H1 (cell line): ENCODE results near the gene SLC27A2. TPM values are rescaled to one million over a fixed set of nuclear protein-coding genes. Genes with fewer than 3 reads are reported as not detected.

Experiments used
- CTCF ChIA-PET: fragments of 300-600 bp; sonication (Branson Sonifier 250); formaldehyde crosslinking; loops from one replicate; lab custom pipeline; 2021; ENCODE audit not compliant: partially characterized antibody; lab: Charles Lee
- POLR2A ChIA-PET: fragments of 300-600 bp; sonication (Branson Sonifier 250); formaldehyde crosslinking; loops from one replicate; lab custom pipeline; 2021; ENCODE audit warnings: inconsistent platforms; ENCODE audit not compliant: partially characterized antibody; lab: Charles Lee
- DNase-seq, 2 experiments: peaks; one replicate each; pipeline versions ENCODE4 v3.0.0 to v3.0.0-alpha.2; 2010 to 2022; ENCODE audit warnings: low spot score in 2 of 2, low read depth in 1 of 2, mixed read lengths in 1 of 2
- FAIRE-seq: peaks from 2 replicates; lab custom pipeline; 2011; peaks lifted over from hg19 to GRCh38; lab: Jason Lieb, UNC
- H2AFZ ChIP-seq: 2 replicates; pipeline ENCODE4 v1.8.1; 2012; ENCODE audit warnings: low read length, inconsistent platforms
- H2AK5ac ChIP-seq: 2 replicates; pipeline ENCODE4 v1.6.1; 2013; ENCODE audit warnings: low read depth, low read length
- H2BK120ac ChIP-seq: replicated peaks from 2 replicates; pipeline ENCODE3; 2013; ENCODE audit warnings: low read depth, low read length, inconsistent platforms
- H2BK12ac ChIP-seq: 2 replicates; pipeline ENCODE4 v1.6.1; 2013; ENCODE audit warnings: low read depth, low read length
- H2BK15ac ChIP-seq: 2 replicates; pipeline ENCODE4 v1.6.1; 2013; ENCODE audit warnings: low read length
- H2BK20ac ChIP-seq: 2 replicates; pipeline ENCODE4 v1.6.1; 2013; ENCODE audit warnings: low read length
- H2BK5ac ChIP-seq: 2 replicates; pipeline ENCODE4 v1.6.1; 2013; ENCODE audit warnings: low read depth, low read length
- H3K14ac ChIP-seq: 2 replicates; pipeline ENCODE4 v1.6.1; 2013; ENCODE audit warnings: inconsistent platforms; ENCODE audit not compliant: insufficient read length
- H3K18ac ChIP-seq: 2 replicates; pipeline ENCODE4 v1.6.1; 2013; ENCODE audit warnings: low read length; ENCODE audit errors: extremely low read depth
- H3K23ac ChIP-seq: 2 replicates; pipeline ENCODE4 v1.6.1; 2013; ENCODE audit warnings: inconsistent platforms; ENCODE audit not compliant: insufficient read length
- H3K23me2 ChIP-seq: 2 replicates; pipeline ENCODE4 v1.6.1; 2013; ENCODE audit warnings: low read depth, low read length
- H3K27ac ChIP-seq: 2 replicates; pipeline ENCODE4 v1.6.1; 2011; ENCODE audit warnings: low read depth, low read length, inconsistent platforms
- H3K27me3 ChIP-seq, 4 experiments: replicated peaks in 1 of 4; 1 replicate in 1 of 4; 2 replicates in 3 of 4; pipeline versions ENCODE4 v1.6.1 to v1.8.1; 2011 to 2013; ENCODE audit warnings: low read length in 3 of 4, mild to moderate bottlenecking in 3 of 4, inconsistent platforms in 2 of 4, mixed read lengths in 2 of 4, moderate library complexity in 1 of 4; ENCODE audit not compliant: control insufficient read depth in 3 of 4, insufficient read depth in 3 of 4; ENCODE audit errors: extremely low read depth in 1 of 4
- H3K36me3 ChIP-seq, 4 experiments: 2 replicates each; pipeline versions ENCODE4 v1.6.1 to v1.8.1; 2011 to 2013; ENCODE audit warnings: mild to moderate bottlenecking in 4 of 4, low read length in 3 of 4, moderate library complexity in 2 of 4, control low read depth in 1 of 4, inconsistent platforms in 1 of 4; ENCODE audit not compliant: insufficient read depth in 4 of 4, control insufficient read depth in 2 of 4
- H3K4ac ChIP-seq: replicated peaks from 2 replicates; pipeline ENCODE3; 2013; ENCODE audit warnings: low read length, low read depth, mixed read lengths, inconsistent platforms; ENCODE audit not compliant: insufficient read length
- H3K4me1 ChIP-seq, 4 experiments: replicated peaks in 1 of 4; 1 replicate in 1 of 4; 2 replicates in 3 of 4; pipeline versions ENCODE4 v1.6.1 to v1.8.1; 2011 to 2013; ENCODE audit warnings: low read length in 3 of 4, inconsistent platforms in 2 of 4, mixed read lengths in 1 of 4; ENCODE audit not compliant: insufficient read depth in 4 of 4, control insufficient read depth in 3 of 4
- H3K4me2 ChIP-seq, 2 experiments: 2 replicates each; pipeline versions ENCODE4 v1.6.1 to v1.8.1; 2011 to 2013; ENCODE audit warnings: low read depth in 2 of 2, low read length in 2 of 2, control low read depth in 1 of 2, inconsistent platforms in 1 of 2, mild to moderate bottlenecking in 1 of 2; ENCODE audit not compliant: insufficient read depth in 1 of 2
- H3K4me3 ChIP-seq, 4 experiments: fragments of 200-600, 300-600 bp in 1 of 4; sonication (generic), shearing (Covaris generic), sonication (Bioruptor Twin) in 1 of 4; 2 replicates each; pipeline versions ENCODE4 v1.5.1 to v1.8.1; 2011 to 2016; ENCODE audit warnings: low read length in 4 of 4, low read depth in 3 of 4, control low read depth in 2 of 4, inconsistent platforms in 2 of 4, mild to moderate bottlenecking in 2 of 4, mixed read lengths in 1 of 4, moderate library complexity in 1 of 4; ENCODE audit not compliant: insufficient read depth in 2 of 4; ENCODE audit errors: extremely low read depth in 1 of 4
- H3K56ac ChIP-seq: replicated peaks from 2 replicates; pipeline ENCODE3; 2013; ENCODE audit warnings: low read depth, mild to moderate bottlenecking, mixed read lengths, low read length, inconsistent platforms; ENCODE audit not compliant: insufficient read length
- H3K79me1 ChIP-seq: 2 replicates; pipeline ENCODE4 v1.6.1; 2013; ENCODE audit warnings: low read depth, low read length, control low read depth
- H3K79me2 ChIP-seq, 2 experiments: 2 replicates each; pipeline versions ENCODE4 v1.6.1 to v1.8.1; 2012 to 2013; ENCODE audit warnings: low read length in 2 of 2, mild to moderate bottlenecking in 2 of 2, inconsistent platforms in 1 of 2; ENCODE audit not compliant: insufficient read depth in 2 of 2, control insufficient read depth in 1 of 2
- H3K9ac ChIP-seq, 4 experiments: replicated peaks in 1 of 4; 1 replicate in 1 of 4; 2 replicates in 3 of 4; pipeline versions ENCODE4 v1.6.1 to v1.8.1; 2011 to 2013; ENCODE audit warnings: low read depth in 3 of 4, low read length in 3 of 4, control low read depth in 2 of 4, mild to moderate bottlenecking in 2 of 4, moderate library complexity in 2 of 4, inconsistent platforms in 1 of 4; ENCODE audit errors: extremely low read depth in 1 of 4
- H3K9me3 ChIP-seq, 2 experiments: 2 replicates each; pipeline versions ENCODE4 v1.6.1 to v1.8.1; 2012 to 2013; ENCODE audit warnings: mild to moderate bottlenecking in 2 of 2, moderate library complexity in 2 of 2, control low read depth in 1 of 2, inconsistent platforms in 1 of 2, low read depth in 1 of 2, low read length in 1 of 2, mixed read lengths in 1 of 2; ENCODE audit not compliant: insufficient read depth in 2 of 2
- H4K20me1 ChIP-seq, 2 experiments: replicated peaks in 1 of 2; 2 replicates each; pipeline versions ENCODE3 to v1.8.1; 2011 to 2013; ENCODE audit warnings: inconsistent platforms in 2 of 2, low read length in 2 of 2, mild to moderate bottlenecking in 1 of 2; ENCODE audit not compliant: insufficient read depth in 2 of 2, control insufficient read depth in 1 of 2
- H4K5ac ChIP-seq: 2 replicates; pipeline ENCODE4 v1.6.1; 2013; ENCODE audit warnings: low read length, low read depth, mixed read lengths, inconsistent platforms; ENCODE audit not compliant: insufficient read length
- H4K8ac ChIP-seq: 2 replicates; pipeline ENCODE4 v1.8.0; 2013; ENCODE audit warnings: mild to moderate bottlenecking, moderate library complexity, low read length, inconsistent platforms; ENCODE audit not compliant: insufficient read depth; ENCODE audit errors: extremely low read depth
- H4K91ac ChIP-seq: replicated peaks from 2 replicates; pipeline ENCODE3; 2013; ENCODE audit warnings: low read length, mixed read lengths, inconsistent platforms; ENCODE audit not compliant: insufficient read length
- CHD1 ChIP-seq: IDR thresholded peaks from 2 replicates; pipeline ENCODE4 v1.6.1; 2012; ENCODE audit warnings: low read depth, low read length, improper control_type of control experiment
- CREB1 ChIP-seq: IDR thresholded peaks from 2 replicates; pipeline ENCODE4 v1.6.1; 2012; ENCODE audit warnings: inconsistent platforms
- E2F6 ChIP-seq: IDR thresholded peaks from 2 replicates; pipeline ENCODE4 v1.6.1; 2012; ENCODE audit warnings: inconsistent platforms
- HDAC2 ChIP-seq, 2 experiments: fragments of 300-600 bp in 1 of 2; sonication (generic) in 1 of 2; IDR thresholded peaks; 2 replicates each; pipeline ENCODE4 v1.6.1; 2011 to 2012; ENCODE audit warnings: low read depth in 2 of 2, low read length in 2 of 2, mild to moderate bottlenecking in 2 of 2, moderate library complexity in 2 of 2, borderline replicate concordance in 1 of 2, inconsistent platforms in 1 of 2
- NANOG ChIP-seq: IDR thresholded peaks from 2 replicates; pipeline ENCODE4 v1.6.1; 2011; ENCODE audit warnings: low read length, low read depth, mild to moderate bottlenecking, inconsistent platforms; ENCODE audit not compliant: insufficient read depth, poor library complexity, severe bottlenecking
- NRF1 ChIP-seq: IDR thresholded peaks from 2 replicates; pipeline ENCODE4 v1.6.1; 2011; ENCODE audit warnings: mild to moderate bottlenecking, low read depth, low read length, improper control_type of control experiment
- PHF8 ChIP-seq: fragments of 200-600 bp; sonication (generic); conservative IDR thresholded peaks from 2 replicates; pipeline ENCODE4 v1.7.1; 2012; ENCODE audit warnings: low read depth, mild to moderate bottlenecking, inconsistent platforms, low read length, moderate library complexity
- RFX5 ChIP-seq: IDR thresholded peaks from 2 replicates; pipeline ENCODE4 v1.6.1; 2011; ENCODE audit warnings: low read depth, low read length, improper control_type of control experiment, borderline replicate concordance
- RXRA ChIP-seq: IDR thresholded peaks from 2 replicates; pipeline ENCODE4 v1.6.1; 2011; ENCODE audit warnings: low read depth, mild to moderate bottlenecking, low read length, moderate library complexity; ENCODE audit not compliant: insufficient read depth
- SAP30 ChIP-seq: fragments of 300-600 bp; sonication (generic); IDR thresholded peaks from 2 replicates; pipeline ENCODE4 v1.7.1; 2012; ENCODE audit warnings: low read length, moderate library complexity, mild to moderate bottlenecking, inconsistent platforms; ENCODE audit not compliant: insufficient read depth, insufficient replicate concordance
- SIX5 ChIP-seq: IDR thresholded peaks from 2 replicates; pipeline ENCODE4 v1.6.1; 2011; ENCODE audit warnings: mild to moderate bottlenecking, low read depth, low read length
- TAF7 ChIP-seq: optimal IDR thresholded peaks from 2 replicates; pipeline ENCODE3; 2011; ENCODE audit warnings: low read depth, mild to moderate bottlenecking, inconsistent platforms, low read length, moderate library complexity, borderline replicate concordance
- WGBS, 2 experiments: shearing (Covaris generic) in 1 of 2; methylation state at CpG; one replicate each; pipeline versions ENCODE4 v1.1.6 to v1.1.7; 2013 to 2015; ENCODE audit warnings: low lambda C conversion rate in 2 of 2, mixed read lengths in 2 of 2, inconsistent platforms in 1 of 2, low coverage in 1 of 2, missing lambda C conversion rate in 1 of 2; ENCODE audit not compliant: insufficient replicate concordance in 2 of 2, insufficient coverage in 1 of 2, insufficient read length in 1 of 2; ENCODE audit errors: extremely low coverage in 1 of 2, missing lambda C conversion rate in 1 of 2; 5-methylcytosine and 5-hydroxymethylcytosine counted together
- polyA plus RNA-seq, 7 experiments: library from polyadenylated mRNA; depleted of rRNA in 3 of 7; stranded (reverse) in 5 of 7; unstranded in 2 of 7; fragments of >200 nt in 5 of 7; fragments of 200-250 nt in 2 of 7; gene quantifications; 1 replicate in 5 of 7; 2 replicates in 1 of 7; 4 replicates in 1 of 7; pipeline versions ENCODE4 v1.2.1 to v1.2.3, GENCODE V29; 2011 to 2013; ENCODE audit warnings: missing spikeins in 2 of 7, mixed read lengths in 2 of 7
- total RNA-seq: library from RNA; stranded (reverse); fragmentation: NEBNext Ultra II Directional; extraction: Animal tissue kit (Norgen Biotek cat#: 25700); gene quantifications from 2 replicates; pipeline ENCODE4 v1.2.1, GENCODE V29; 2021

The SLC27A2 gene
- total and polyA plus RNA-seq, 2 of the 8 experiments (the other 6 are each of a cell fraction or from before 2014, with no cell fraction given): 5.6 to 5.8 TPM

- no peak overlapping the region for H2BK5ac ChIP-seq
- no peak overlapping the region for H3K4me2 ChIP-seq
- H4K91ac ChIP-seq: no peak overlapping the region
- no peak overlapping the region for H3K14ac ChIP-seq
- 83% methylated on average over 6 of the region's 6 CpGs; no CpG with 5 or more reads in 1 of the 2 experiments for whole genome bisulfite sequencing, 2 experiments
- no peak overlapping the region for H2BK12ac ChIP-seq
- POLR2A ChIA-PET: no interaction called here
- H3K4ac ChIP-seq: no peak overlapping the region
- H3K27me3 ChIP-seq: no peaks in the 10 kb centered on the region
- no peak overlapping the region for H3K23ac ChIP-seq
- no peak overlapping the region for H2AFZ ChIP-seq
- H4K20me1 ChIP-seq: no peaks in the 10 kb centered on the region
- H3K23me2 ChIP-seq: no peaks in the 10 kb centered on the region
- H3K9me3 ChIP-seq: no peaks in the 10 kb centered on the region
- H4K8ac ChIP-seq: no peak overlapping the region
- FAIRE-seq: no peak
- no peak overlapping the region for H2AK5ac ChIP-seq
- no peak for DNase-seq
- no peak overlapping the region for H3K18ac ChIP-seq
- H2BK20ac ChIP-seq: no peak overlapping the region
- H3K9ac ChIP-seq: no peak overlapping the region
- CTCF ChIA-PET: interaction anchor here (0.6 to 2.9 kb wide), 5 partner anchors 11 to 48 kb away, joined by 3 to 10 read pairs (median 4); partner anchors contain the start of gene SLC27A2
- no peak overlapping the region for H3K4me3 ChIP-seq
- no peak overlapping the region for H3K56ac ChIP-seq
- no peak overlapping the region for H3K27ac ChIP-seq
- H3K79me2 ChIP-seq: no peaks in the 10 kb centered on the region
- no peak overlapping the region for H4K5ac ChIP-seq
- H3K36me3 ChIP-seq: no peaks in the 10 kb centered on the region
- H2BK15ac ChIP-seq: no peak overlapping the region
- no peak overlapping the region for H2BK120ac ChIP-seq
- H3K79me1 ChIP-seq: no peaks in the 10 kb centered on the region
- no peaks in the 10 kb centered on the region for H3K4me1 ChIP-seq
- TF ChIP-seq E2F6: no peak
- TF ChIP-seq CHD1: no peak
- TF ChIP-seq NANOG: no peak
- no peak for TF ChIP-seq RXRA
- TF ChIP-seq CREB1: no peak
- no peak for TF ChIP-seq TAF7
- TF ChIP-seq SIX5: no peak
- no peak for TF ChIP-seq PHF8
- no peak for TF ChIP-seq RFX5
- no peak for TF ChIP-seq NRF1
- TF ChIP-seq HDAC2 (IDR thresholded peaks at IDR 0.05; ENCODE audit: borderline replicate concordance in 1 of 2, low read depth in 2 of 2, low read length in 2 of 2): no peak
- no peak for TF ChIP-seq SAP30
These were observed 11.1 kb downstream of the SLC27A2 start for GRCh38 chr15:50192926-50193620.
